ENCODE data around the gene CATSPER4.

- TF ChIP-seq ARNTL (CRISPR knock-in tag; IDR thresholded peaks at IDR 0.05) (no peak), KDM5A (IDR thresholded peaks at IDR 0.05; ENCODE audit: borderline replicate concordance, low read length) (no peak), ZBTB43 (CRISPR knock-in tag; conservative IDR thresholded peaks at IDR 0.05) (no peak), ZNF24 (IDR thresholded peaks at IDR 0.05) (no peak), IKZF1 (IDR thresholded peaks at IDR 0.05) (no peak), POLR2A (IDR thresholded peaks at IDR 0.05; ENCODE audit: insufficient read depth in 1 of 2, low read depth in 2 of 2, low read length in 2 of 2) (no peak), NFYB (CRISPR knock-in tag; IDR thresholded peaks at IDR 0.05) (no peak), ZNF260 (CRISPR knock-in tag; IDR thresholded peaks at IDR 0.05; ENCODE audit: borderline replicate concordance, low read depth) (no peak), CTCF (CRISPR knock-in tag; IDR thresholded peaks at IDR 0.05) (no peak), ZNF350 (CRISPR knock-in tag; IDR thresholded peaks at IDR 0.05; ENCODE audit: borderline replicate concordance, low read depth) (no peak), BCLAF1 (IDR thresholded peaks at IDR 0.05) (no peak), ELK4 (CRISPR knock-in tag; IDR thresholded peaks at IDR 0.05; ENCODE audit: borderline replicate concordance) (no peak), BCL6 (CRISPR knock-in tag; IDR thresholded peaks at IDR 0.05) (no peak)
Measured at GRCh38 chr1:26237230-26237966, 47.0 kb downstream of the CATSPER4 start.
